ENCODE results near the gene ARHGAP29. TPM values are rescaled to one million over a fixed set of nuclear protein-coding genes. Genes with fewer than 3 reads are reported as not detected.

ARHGAP29 gene
- polyA plus RNA-seq, 1 donor (not counting 4 experiments of a cell fraction or from before 2014, with no cell fraction given) = 79.7 TPM

- dilution Hi-C loops (cut with MboI; ENCODE audit: extremely low pct_ligation_motif_present, low sequenced_read_pairs) = no loop called here
- H4K20me1 ChIP-seq (ENCODE audit: control insufficient read depth, extremely low read depth, insufficient read depth, low read length) = no peaks in the 10 kb centered on the region
- no peaks in the 10 kb centered on the region for H3K4me1 ChIP-seq (ENCODE audit: control insufficient read depth, extremely low read depth, insufficient read depth, low read length)
- TF ChIP-seq, protein P1, sequence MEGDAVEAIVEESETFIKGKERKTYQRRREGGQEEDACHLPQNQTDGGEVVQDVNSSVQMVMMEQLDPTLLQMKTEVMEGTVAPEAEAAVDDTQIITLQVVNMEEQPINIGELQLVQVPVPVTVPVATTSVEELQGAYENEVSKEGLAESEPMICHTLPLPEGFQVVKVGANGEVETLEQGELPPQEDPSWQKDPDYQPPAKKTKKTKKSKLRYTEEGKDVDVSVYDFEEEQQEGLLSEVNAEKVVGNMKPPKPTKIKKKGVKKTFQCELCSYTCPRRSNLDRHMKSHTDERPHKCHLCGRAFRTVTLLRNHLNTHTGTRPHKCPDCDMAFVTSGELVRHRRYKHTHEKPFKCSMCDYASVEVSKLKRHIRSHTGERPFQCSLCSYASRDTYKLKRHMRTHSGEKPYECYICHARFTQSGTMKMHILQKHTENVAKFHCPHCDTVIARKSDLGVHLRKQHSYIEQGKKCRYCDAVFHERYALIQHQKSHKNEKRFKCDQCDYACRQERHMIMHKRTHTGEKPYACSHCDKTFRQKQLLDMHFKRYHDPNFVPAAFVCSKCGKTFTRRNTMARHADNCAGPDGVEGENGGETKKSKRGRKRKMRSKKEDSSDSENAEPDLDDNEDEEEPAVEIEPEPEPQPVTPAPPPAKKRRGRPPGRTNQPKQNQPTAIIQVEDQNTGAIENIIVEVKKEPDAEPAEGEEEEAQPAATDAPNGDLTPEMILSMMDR (optimal IDR thresholded peaks at IDR 0.05 in 1 of 3, IDR thresholded peaks at IDR 0.05 in 1 of 3, conservative IDR thresholded peaks at IDR 0.05 in 1 of 3; ENCODE audit: extremely low read depth in 1 of 3, insufficient read depth in 2 of 3, low read length in 3 of 3) = no peak
- TF ChIP-seq EZH2 (IDR thresholded peaks at IDR 0.05; ENCODE audit: low read length) = no peak
- H3K9me1 ChIP-seq (ENCODE audit: control insufficient read depth, extremely low read depth, insufficient read depth, low read length) = no peaks in the 10 kb centered on the region
- no peaks in the 10 kb centered on the region for H3K27me3 ChIP-seq (ENCODE audit: control insufficient read depth, extremely low read depth, insufficient read depth, low read length)
- no peak for DNase-seq (ENCODE audit: low read depth, low spot score)
- no peak overlapping the region for H3K27ac ChIP-seq (ENCODE audit: control insufficient read depth, insufficient read depth, low read length)
- H3K4me3 ChIP-seq (ENCODE audit: control insufficient read depth in 2 of 3, extremely low read depth in 1 of 3, insufficient read depth in 2 of 3, low read depth in 1 of 3, low read length in 3 of 3) = no peak overlapping the region
- FAIRE-seq = no peak
- no peak overlapping the region for H2AFZ ChIP-seq (ENCODE audit: control insufficient read depth, low read length)
- H3K79me2 ChIP-seq (ENCODE audit: control insufficient read depth, insufficient read depth, low read length) = no peaks in the 10 kb centered on the region
- H3K4me2 ChIP-seq (ENCODE audit: control insufficient read depth, extremely low read depth, insufficient read depth, low read depth, low read length) = no peak overlapping the region
- no peak overlapping the region for H3K9ac ChIP-seq (ENCODE audit: control insufficient read depth, extremely low read depth, insufficient read depth, low read length)
- H3K9me3 ChIP-seq (ENCODE audit: control insufficient read depth, low read depth, low read length) = no peaks in the 10 kb centered on the region
- H3K36me3 ChIP-seq (ENCODE audit: control insufficient read depth in 2 of 2, extremely low read depth in 1 of 2, insufficient read depth in 2 of 2, low read length in 2 of 2) = no peaks in the 10 kb centered on the region
Observed at GRCh38 chr1:94124538-94124937, 112.8 kb downstream of the ARHGAP29 start.

- dilution Hi-C loops (cut with MboI; ENCODE audit: extremely low pct_ligation_motif_present, low sequenced_read_pairs) = no loop called here
- Histone ChIP-seq H3K9ac (ENCODE audit: control insufficient read depth, extremely low read depth, insufficient read depth, low read length) (no peak overlapping the region), H3K36me3 (ENCODE audit: control insufficient read depth in 2 of 2, extremely low read depth in 1 of 2, insufficient read depth in 2 of 2, low read length in 2 of 2) (no peaks in the 10 kb centered on the region), H3K9me1 (ENCODE audit: control insufficient read depth, extremely low read depth, insufficient read depth, low read length) (no peaks in the 10 kb centered on the region), H4K20me1 (ENCODE audit: control insufficient read depth, extremely low read depth, insufficient read depth, low read length) (no peaks in the 10 kb centered on the region), H3K4me2 (ENCODE audit: control insufficient read depth, extremely low read depth, insufficient read depth, low read depth, low read length) (no peak overlapping the region), H3K9me3 (ENCODE audit: control insufficient read depth, low read depth, low read length) (no peaks in the 10 kb centered on the region), H3K27ac (ENCODE audit: control insufficient read depth, insufficient read depth, low read length) (no peak overlapping the region), H3K4me1 (ENCODE audit: control insufficient read depth, extremely low read depth, insufficient read depth, low read length) (no peaks in the 10 kb centered on the region), H2AFZ (ENCODE audit: control insufficient read depth, low read length) (no peak overlapping the region), H3K27me3 (ENCODE audit: control insufficient read depth, extremely low read depth, insufficient read depth, low read length) (no peaks in the 10 kb centered on the region), H3K79me2 (ENCODE audit: control insufficient read depth, insufficient read depth, low read length) (no peaks in the 10 kb centered on the region), H3K4me3 (ENCODE audit: control insufficient read depth in 2 of 3, extremely low read depth in 1 of 3, insufficient read depth in 2 of 3, low read depth in 1 of 3, low read length in 3 of 3) (no peak overlapping the region)
- no peak for TF ChIP-seq EZH2 (IDR thresholded peaks at IDR 0.05; ENCODE audit: low read length)
- TF ChIP-seq, protein P1 (optimal IDR thresholded peaks at IDR 0.05 in 1 of 3, IDR thresholded peaks at IDR 0.05 in 1 of 3, conservative IDR thresholded peaks at IDR 0.05 in 1 of 3; ENCODE audit: extremely low read depth in 1 of 3, insufficient read depth in 2 of 3, low read length in 3 of 3) = no peak
- FAIRE-seq (no peak), DNase-seq (ENCODE audit: low read depth, low spot score) (no peak)
Observed at GRCh38 chr1:94122201-94122970, 115.0 kb downstream of the ARHGAP29 start.

Other genes starting within 250 kb of the ARHGAP29 start
- 0.02 to 0.09 TPM (median 0.04 TPM) in 3 replicates for gene ABCA4, start 116.4 kb downstream of the ARHGAP29 start, polyA plus RNA-seq
- 18.3 to 34.9 TPM (median 19.4 TPM) in 3 replicates for gene ABCD3, start 180.8 kb upstream of the ARHGAP29 start, polyA plus RNA-seq

Data from keratinocyte (primary cell).